Measurements from ENCODE around the gene NTM. TPM values are rescaled to one million over a fixed set of nuclear protein-coding genes. Genes with fewer than 3 reads are reported as not detected.

The NTM gene
- polyA plus RNA-seq, 1 donor from 2014 or later = not detected

- H3K4me3 Mint-ChIP-seq = no peak overlapping the region
- no peaks in the 10 kb centered on the region for H3K36me3 Mint-ChIP-seq
- H3K27ac Mint-ChIP-seq = no peak overlapping the region
- H3K27me3 Mint-ChIP-seq = peaks cover 6% of the 10 kb centered on the region
- H3K4me1 Mint-ChIP-seq = no peaks in the 10 kb centered on the region
- H3K9me3 Mint-ChIP-seq = peaks cover 0 to 6% (median 4%) of the 10 kb centered on the region in 3 donors
Observed at GRCh38 chr11:131602431-131602830, 232.0 kb downstream of the NTM start.

- Mint-ChIP-seq H3K4me3 (no peak overlapping the region), H3K9me3 (peaks cover 1 to 10% (median 4%) of the 10 kb centered on the region in 3 donors), H3K36me3 (no peaks in the 10 kb centered on the region), H3K27ac (no peak overlapping the region), H3K27me3 (peaks cover 9% of the 10 kb centered on the region), H3K4me1 (no peaks in the 10 kb centered on the region)
Observed at GRCh38 chr11:131606811-131607335, 236.5 kb downstream of the NTM start.

GRCh38 chr11:131609337-131609736 lies 238.9 kb downstream of the NTM start:
- Mint-ChIP-seq H3K36me3 (no peaks in the 10 kb centered on the region), H3K27ac (no peak overlapping the region), H3K27me3 (peaks cover 6% of the 10 kb centered on the region)

DNA sequence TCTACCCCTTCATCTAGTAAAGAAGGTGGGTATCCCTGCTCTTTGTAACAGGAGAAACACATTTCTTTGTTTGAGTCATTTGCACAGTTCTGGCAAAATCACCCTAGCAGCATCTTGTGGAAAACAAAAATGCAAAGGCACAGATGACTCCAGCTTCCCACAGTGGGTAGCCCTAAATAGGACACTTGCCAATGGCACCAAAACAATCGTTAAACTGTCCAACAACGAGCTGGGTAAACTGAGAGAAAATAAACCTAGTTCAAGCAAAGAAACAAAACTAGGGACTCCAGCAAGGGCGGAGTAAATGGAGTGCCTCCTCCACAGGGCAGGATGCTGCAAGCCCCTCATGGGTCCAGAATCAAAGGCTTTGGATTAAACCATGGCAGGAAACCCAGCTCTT lies 239.5 kb downstream of the NTM start:
- peaks cover 0 to 5% (median 1%) of the 10 kb centered on the region in 3 donors for H3K9me3 Mint-ChIP-seq
- no peak overlapping the region for H3K4me3 Mint-ChIP-seq

More at GRCh38 chr11:131609337-131609736, 238.9 kb downstream of the NTM start:
- Mint-ChIP-seq H3K4me1 (no peaks in the 10 kb centered on the region), H3K9me3 (peaks cover under 1 to 5% (median 1%) of the 10 kb centered on the region in 3 donors), H3K4me3 (no peak overlapping the region)

GRCh38 chr11:131611322-131611721 lies 240.9 kb downstream of the NTM start:
- no peaks in the 10 kb centered on the region for H3K36me3 Mint-ChIP-seq
- peaks cover 0 to 5% (median 1%) of the 10 kb centered on the region in 3 donors for H3K9me3 Mint-ChIP-seq
- H3K27ac Mint-ChIP-seq = no peak overlapping the region
- no peak overlapping the region for H3K4me3 Mint-ChIP-seq
- H3K4me1 Mint-ChIP-seq = no peaks in the 10 kb centered on the region
- peaks cover 6% of the 10 kb centered on the region for H3K27me3 Mint-ChIP-seq

More for the DNA sequence above, 239.5 kb downstream of the NTM start:
- no peaks in the 10 kb centered on the region for H3K36me3 Mint-ChIP-seq
- no peak overlapping the region for H3K27ac Mint-ChIP-seq
- H3K27me3 Mint-ChIP-seq = peaks cover 6% of the 10 kb centered on the region
- H3K4me1 Mint-ChIP-seq = no peaks in the 10 kb centered on the region

- Mint-ChIP-seq H3K4me1 (no peaks in the 10 kb centered on the region), H3K27me3 (peaks cover 3% of the 10 kb centered on the region), H3K27ac (no peak overlapping the region), H3K4me3 (no peak overlapping the region), H3K9me3 (peaks cover 0 to 5% (median 1%) of the 10 kb centered on the region in 3 donors), H3K36me3 (no peaks in the 10 kb centered on the region)
Observed at GRCh38 chr11:131612533-131612932, 242.1 kb downstream of the NTM start.

- Mint-ChIP-seq H3K4me1 (no peaks in the 10 kb centered on the region), H3K9me3 (peaks cover 0 to 5% (median 0%) of the 10 kb centered on the region in 3 donors), H3K36me3 (no peaks in the 10 kb centered on the region), H3K27ac (no peak overlapping the region), H3K27me3 (peaks cover 3% of the 10 kb centered on the region), H3K4me3 (no peak overlapping the region)
Observed at GRCh38 chr11:131614631-131615030, 244.2 kb downstream of the NTM start.

DNA sequence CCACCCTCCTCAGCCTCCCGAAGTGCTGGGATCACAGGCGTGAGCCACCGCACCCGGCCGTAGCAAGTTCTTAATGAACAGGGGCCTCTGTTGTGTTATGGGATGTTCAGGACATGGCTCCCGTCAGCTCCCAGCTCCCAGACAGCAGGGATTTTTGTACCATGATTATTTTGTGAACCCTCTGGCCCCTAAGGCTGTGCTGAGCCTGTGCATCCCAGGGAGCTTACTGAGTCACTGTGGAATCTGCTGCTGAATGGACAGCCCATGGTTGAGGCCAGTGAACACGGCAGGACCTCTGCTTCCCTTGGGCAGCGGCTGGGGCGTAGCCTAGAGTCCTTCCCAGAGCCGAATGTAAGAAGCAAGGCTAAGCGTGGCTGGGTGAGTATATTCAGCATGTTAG lies 245.2 kb downstream of the NTM start:
- no peak overlapping the region for H3K27ac Mint-ChIP-seq
- H3K9me3 Mint-ChIP-seq = peaks cover 0 to 5% (median 0%) of the 10 kb centered on the region in 3 donors
- H3K27me3 Mint-ChIP-seq = peaks cover 3% of the 10 kb centered on the region
- no peaks in the 10 kb centered on the region for H3K36me3 Mint-ChIP-seq
- H3K4me3 Mint-ChIP-seq = no peak overlapping the region
- no peaks in the 10 kb centered on the region for H3K4me1 Mint-ChIP-seq

- H3K36me3 Mint-ChIP-seq = no peaks in the 10 kb centered on the region
- no peaks in the 10 kb centered on the region for H3K27me3 Mint-ChIP-seq
- H3K4me3 Mint-ChIP-seq = no peak overlapping the region
- H3K4me1 Mint-ChIP-seq = no peaks in the 10 kb centered on the region
- peaks cover 0 to 2% (median 0%) of the 10 kb centered on the region in 3 donors for H3K9me3 Mint-ChIP-seq
- H3K27ac Mint-ChIP-seq = no peak overlapping the region
Observed at GRCh38 chr11:131616481-131617140, 246.2 kb downstream of the NTM start.

DNA sequence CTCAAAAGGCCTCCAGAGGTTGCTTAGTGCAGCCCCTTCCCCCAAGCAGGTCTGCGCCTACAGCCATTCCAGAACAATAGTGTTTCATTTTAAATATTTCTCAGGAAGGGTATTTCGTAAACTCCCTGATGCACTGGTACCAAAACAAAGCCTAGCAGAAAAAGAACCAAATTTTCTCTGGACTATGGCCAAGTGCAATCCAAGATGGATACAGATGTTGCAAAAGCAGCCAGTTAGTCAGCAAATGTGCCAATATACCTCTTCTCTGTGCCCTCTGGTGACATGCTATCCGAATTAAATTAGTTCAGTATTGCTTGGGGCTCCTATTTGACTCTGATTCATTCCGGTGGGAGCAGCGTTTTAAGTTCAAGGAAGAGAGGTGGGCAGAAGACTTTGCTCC lies 247.8 kb downstream of the NTM start:
- no peaks in the 10 kb centered on the region for H3K36me3 Mint-ChIP-seq
- no peaks in the 10 kb centered on the region for H3K4me1 Mint-ChIP-seq
- peaks cover 0 to 4% (median 0%) of the 10 kb centered on the region in 3 donors for H3K9me3 Mint-ChIP-seq

GRCh38 chr11:131622193-131622592 lies 251.8 kb downstream of the NTM start:
- Mint-ChIP-seq H3K4me3 (no peak overlapping the region), H3K36me3 (no peaks in the 10 kb centered on the region), H3K27me3 (no peaks in the 10 kb centered on the region), H3K27ac (no peak overlapping the region), H3K4me1 (no peaks in the 10 kb centered on the region), H3K9me3 (peaks cover 0 to 2% (median 0%) of the 10 kb centered on the region in 3 donors)

More for the DNA sequence above, 247.8 kb downstream of the NTM start:
- Mint-ChIP-seq H3K4me3 (no peak overlapping the region), H3K27ac (no peak overlapping the region), H3K27me3 (no peaks in the 10 kb centered on the region)

GRCh38 chr11:131624531-131624930 lies 254.1 kb downstream of the NTM start:
- H3K4me1 Mint-ChIP-seq = no peaks in the 10 kb centered on the region
- peaks cover 0 to 4% (median 0%) of the 10 kb centered on the region in 3 donors for H3K9me3 Mint-ChIP-seq

GRCh38 chr11:131626788-131627187 lies 256.4 kb downstream of the NTM start:
- peaks cover 2% of the 10 kb centered on the region for H3K27me3 Mint-ChIP-seq
- H3K36me3 Mint-ChIP-seq = no peaks in the 10 kb centered on the region
- H3K9me3 Mint-ChIP-seq = peaks cover 0 to 4% (median 0%) of the 10 kb centered on the region in 3 donors
- H3K27ac Mint-ChIP-seq = no peak overlapping the region
- H3K4me1 Mint-ChIP-seq = no peaks in the 10 kb centered on the region
- H3K4me3 Mint-ChIP-seq = no peak overlapping the region

More at GRCh38 chr11:131624531-131624930, 254.1 kb downstream of the NTM start:
- no peak overlapping the region for H3K4me3 Mint-ChIP-seq
- H3K27ac Mint-ChIP-seq = no peak overlapping the region
- H3K36me3 Mint-ChIP-seq = no peaks in the 10 kb centered on the region
- peaks cover 2% of the 10 kb centered on the region for H3K27me3 Mint-ChIP-seq

DNA sequence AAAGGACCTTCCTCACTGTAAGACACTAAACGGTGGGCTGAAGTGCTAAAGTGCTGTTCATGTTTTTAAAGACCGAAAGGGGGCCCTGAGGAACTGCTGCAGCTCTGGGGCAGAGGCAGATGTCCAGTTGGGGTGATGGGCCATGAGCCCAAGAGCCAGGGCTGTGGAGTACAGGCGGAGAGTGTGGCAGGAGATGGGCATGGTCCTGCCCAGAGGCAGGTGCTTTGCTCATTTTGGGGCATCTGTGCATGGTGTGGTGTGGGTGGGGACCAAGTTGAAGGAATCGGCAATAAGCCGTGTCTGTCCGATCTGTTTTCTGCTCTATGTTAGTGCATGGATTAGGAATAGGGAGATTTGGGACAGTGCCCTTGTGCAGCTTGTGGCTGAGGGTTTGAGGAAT lies 258.3 kb downstream of the NTM start:
- peaks cover 2% of the 10 kb centered on the region for H3K27me3 Mint-ChIP-seq

GRCh38 chr11:131629925-131630540 lies 259.6 kb downstream of the NTM start:
- Mint-ChIP-seq H3K27ac (no peak overlapping the region), H3K9me3 (peaks cover 3 to 4% (median 4%) of the 10 kb centered on the region in 3 donors), H3K4me1 (no peaks in the 10 kb centered on the region), H3K36me3 (no peaks in the 10 kb centered on the region), H3K27me3 (peaks cover 2% of the 10 kb centered on the region), H3K4me3 (no peak overlapping the region)

More for the DNA sequence above, 258.3 kb downstream of the NTM start:
- H3K4me3 Mint-ChIP-seq = no peak overlapping the region
- H3K36me3 Mint-ChIP-seq = no peaks in the 10 kb centered on the region
- no peak overlapping the region for H3K27ac Mint-ChIP-seq
- H3K4me1 Mint-ChIP-seq = no peaks in the 10 kb centered on the region
- H3K9me3 Mint-ChIP-seq = peaks cover 1 to 4% (median 3%) of the 10 kb centered on the region in 3 donors

All from IgD-negative memory B cell (primary cell).